Motor neuron (in vitro differentiated cells): ENCODE results near the gene PINK1. TPM values are rescaled to one million over a fixed set of nuclear protein-coding genes. Genes with fewer than 3 reads are reported as not detected.
"Not testable (repeated sequence)": the region's sequence is repeated elsewhere in the genome, so short reads cannot be mapped to it uniquely, and the experiment has no call there.

Source experiments
- ATAC-seq, 8 experiments: fragments of 200-7000 bp; cut with Tn5 transposase; replicated peaks in 6 of 8; 2 replicates each; pipeline ENCODE4 v1.8.0; 2021; ENCODE audit warnings: mild to moderate bottlenecking in 8 of 8, moderate library complexity in 8 of 8
- H3K27ac ChIP-seq, 2 donors: fragments of 250-450 bp; sonication (Bioruptor Pico); 2 replicates each; pipeline ENCODE4 v1.9.0; 2021; ENCODE audit warnings: antibody characterized with exemption in 2 of 2, mild to moderate bottlenecking in 2 of 2, moderate library complexity in 1 of 2
- H3K4me1 ChIP-seq, 2 donors: fragments of 250-450 bp; sonication (Bioruptor Pico); replicated peaks in 1 of 2; 2 replicates each; pipeline ENCODE4 v1.6.1; 2021; ENCODE audit warnings: antibody characterized with exemption in 2 of 2, mild to moderate bottlenecking in 2 of 2, moderate library complexity in 1 of 2
- H3K4me3 ChIP-seq, 5 donors: fragments of 250-450 bp; sonication (Bioruptor Pico); 2 replicates each; pipeline ENCODE4 v1.9.0; 2021; ENCODE audit warnings: antibody characterized with exemption in 5 of 5, mild to moderate bottlenecking in 5 of 5, moderate library complexity in 4 of 5
- WGBS, 10 experiments: fragments of 450-650 bp; shearing (Covaris generic); methylation state at CpG; one replicate each; pipeline ENCODE4 v1.0.0; 2022; 5-methylcytosine and 5-hydroxymethylcytosine counted together
- in situ Hi-C, 9 experiments: fragments of 400-800 bp; cut with MboI; loops; one replicate each; pipeline ENCODE4 v1.15.0; 2021; ENCODE audit warnings: low sequenced_read_pairs in 9 of 9, low pct_unique_long_range_greater_than_20kb in 2 of 9; ENCODE audit not compliant: unreplicated experiment in 9 of 9
- total RNA-seq, 8 experiments: library from RNA; unstranded; fragments of 300-600 nt; gene quantifications; 2 replicates each; pipeline versions ENCODE4 v1.2.3 to v1.2.4, GENCODE V29; 2022

PINK1 gene
- total RNA-seq, 8 experiments from 2014 or later, result 22.7 to 117 (median 51.4) TPM

DNA sequence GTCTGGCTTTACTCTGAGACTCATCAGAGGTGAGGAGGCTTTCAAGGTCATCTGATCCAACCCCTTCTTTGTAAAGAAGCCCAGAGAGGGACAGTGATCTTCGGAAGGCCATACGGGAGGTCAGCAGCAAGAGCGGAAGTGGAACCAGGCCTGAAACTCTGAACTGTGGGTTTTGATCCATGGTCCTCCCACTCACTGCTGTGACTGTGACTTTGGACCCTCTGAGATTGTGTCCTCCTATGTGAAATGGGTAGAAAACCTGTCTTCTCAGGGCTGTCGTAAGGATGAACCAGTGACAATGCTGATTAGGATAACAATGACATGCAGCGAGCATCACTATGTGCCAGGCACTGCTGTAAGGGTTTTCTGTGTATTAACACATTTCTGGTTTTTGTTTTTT lies 37.7 kb downstream of the PINK1 start:
- in situ Hi-C loops, result no loop called here
- H3K27ac ChIP-seq, result no peak overlapping the region
- H3K4me3 ChIP-seq, result no peak overlapping the region
- H3K4me1 ChIP-seq, result no peaks in the 10 kb centered on the region
- 60 to 98% (median 90%) methylated on average over 1 to 5 of the region's 5 CpGs; no CpG with 5 or more reads in 3 of the 10 experiments for WGBS, 10 experiments
- no peak for ATAC-seq

DNA sequence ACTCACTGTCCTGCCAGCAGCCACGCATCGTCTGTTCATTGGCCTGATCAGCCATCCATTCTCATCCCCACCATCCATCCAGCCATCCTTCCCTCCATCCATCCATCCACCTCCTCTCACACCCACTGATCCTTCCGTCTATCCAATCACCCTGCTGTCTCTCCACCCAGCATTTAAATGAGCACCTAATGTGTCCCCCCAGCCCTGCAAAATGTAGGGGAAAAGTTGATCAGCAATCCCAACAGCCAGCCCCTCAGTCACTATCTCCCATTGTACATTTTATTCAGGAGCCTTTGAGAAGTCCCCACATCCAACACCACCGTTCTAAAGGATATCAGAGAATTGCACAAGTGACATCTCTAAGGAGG lies 39.0 kb downstream of the PINK1 start:
- in situ Hi-C loops, result no loop called here
- H3K4me3 ChIP-seq, result no peak overlapping the region
- H3K27ac ChIP-seq, result no peak overlapping the region
- 0 to 100% (median 94%) methylated on average over 1 to 4 of the region's 4 CpGs; no CpG with 5 or more reads in 4 of the 10 experiments for WGBS, 10 experiments
- no peaks in the 10 kb centered on the region for H3K4me1 ChIP-seq
- ATAC-seq, result no peak

- H3K27ac ChIP-seq, in situ Hi-C loops, ATAC-seq, H3K4me3 ChIP-seq, H3K4me1 ChIP-seq: not testable (repeated sequence)
- WGBS, 10 experiments, result 21 to 100% (median 85%) methylated on average over 1 to 8 of the region's 11 CpGs; no CpG with 5 or more reads in 1 of the 10 experiments
These were observed 40.4 kb downstream of the PINK1 start for GRCh38 chr1:20673626-20674025.

GRCh38 chr1:20678599-20678998 lies 45.3 kb downstream of the PINK1 start:
- in situ Hi-C loops, result loop anchor here in 8 of 9 experiments (25.0 kb wide), 3 partner anchors 509 to 684 kb away; partner anchors contain the start of gene EIF4G3 (in 5 of the 8)

GRCh38 chr1:20680269-20680668 lies 47.0 kb downstream of the PINK1 start:
- ATAC-seq, result no peak
- Histone ChIP-seq H3K4me3 (no peak overlapping the region), H3K27ac (no peak overlapping the region), H3K4me1 (no peaks in the 10 kb centered on the region)
- in situ Hi-C loops, result loop anchor here in 8 of 9 experiments (25.0 kb wide), 3 partner anchors 507 to 682 kb away; partner anchors contain the start of gene EIF4G3 (in 5 of the 8)
- WGBS, 10 experiments, result 45 to 91% (median 75%) methylated on average over 1 to 5 of the region's 5 CpGs

More at GRCh38 chr1:20678599-20678998, 45.3 kb downstream of the PINK1 start:
- Histone ChIP-seq H3K4me3 (no peak overlapping the region), H3K4me1 (no peaks in the 10 kb centered on the region), H3K27ac (no peak overlapping the region)
- no peak for ATAC-seq
- WGBS, 10 experiments, result 20 to 92% (median 78%) methylated on average over 1 to 6 of the region's 6 CpGs; no CpG with 5 or more reads in 2 of the 10 experiments

DNA sequence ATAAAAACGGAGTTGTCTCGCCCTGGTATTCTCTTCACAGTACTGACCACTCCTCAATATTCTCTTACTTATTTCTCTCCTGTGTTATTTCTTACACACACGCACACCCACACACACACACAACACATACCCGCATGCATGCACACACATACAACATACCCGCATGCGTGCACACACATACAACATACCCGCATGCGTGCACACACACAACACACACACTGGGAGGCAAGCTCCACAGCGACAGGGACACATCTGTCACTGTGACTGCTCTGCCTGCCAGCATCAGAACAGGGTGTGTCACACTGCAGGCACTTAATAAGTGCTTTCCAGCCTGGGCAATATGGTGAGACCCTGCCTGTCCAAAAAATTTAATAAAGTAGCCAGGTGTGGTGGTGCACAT lies 48.7 kb downstream of the PINK1 start:
- no peaks in the 10 kb centered on the region for H3K4me1 ChIP-seq
- in situ Hi-C loops, result loop anchor here in 8 of 9 experiments (25.0 kb wide), 3 partner anchors 505 to 680 kb away; partner anchors contain the start of gene EIF4G3 (in 5 of the 8)
- H3K4me3 ChIP-seq, result no peak overlapping the region
- WGBS, 10 experiments, result 69 to 100% (median 93%) methylated on average over 2 to 9 of the region's 9 CpGs; no CpG with 5 or more reads in 2 of the 10 experiments
- no peak for ATAC-seq
- no peak overlapping the region for H3K27ac ChIP-seq

DNA sequence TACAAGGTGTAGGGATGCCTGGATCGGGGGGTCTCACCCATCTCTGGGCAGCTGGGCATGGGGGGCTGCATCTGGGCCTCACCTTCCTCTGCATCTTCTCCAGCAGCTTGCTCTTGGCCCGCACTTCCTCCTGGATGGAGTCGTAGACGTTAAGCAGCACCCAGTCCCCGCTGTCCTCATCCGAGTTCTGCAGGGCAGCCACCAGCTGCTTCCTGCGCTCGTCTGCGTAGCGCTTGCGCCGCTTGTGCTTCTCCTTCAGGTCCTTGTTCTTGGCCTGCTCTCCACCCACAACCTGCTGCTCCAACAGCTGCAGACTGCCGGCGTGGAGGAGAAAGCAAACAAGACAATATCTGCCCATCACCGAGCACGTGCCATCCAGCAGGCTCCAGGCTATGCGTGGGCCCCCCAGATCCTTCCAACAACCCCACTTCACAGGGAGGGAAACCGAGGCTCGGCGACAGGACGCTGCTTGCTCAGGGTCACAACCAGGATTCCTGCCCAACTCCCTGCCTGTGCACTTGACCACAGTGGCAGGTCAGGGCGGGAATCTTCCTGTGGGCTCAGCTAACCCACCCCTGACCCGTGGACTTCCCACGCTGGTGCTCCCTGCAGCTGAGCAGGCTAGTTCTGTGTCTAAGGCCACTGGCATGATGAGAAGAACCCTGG lies 49.4 kb downstream of the PINK1 start:
- Histone ChIP-seq H3K27ac (no peak overlapping the region), H3K4me1 (no peaks in the 10 kb centered on the region), H3K4me3 (no peak overlapping the region)
- ATAC-seq, result no peak
- in situ Hi-C loops, result loop anchor here in 8 of 9 experiments (25.0 kb wide), 3 partner anchors 505 to 680 kb away; partner anchors contain the start of gene EIF4G3 (in 5 of the 8)
- 60 to 96% (median 86%) methylated on average over 1 to 20 of the region's 24 CpGs; no CpG with 5 or more reads in 1 of the 10 experiments for WGBS, 10 experiments

DNA sequence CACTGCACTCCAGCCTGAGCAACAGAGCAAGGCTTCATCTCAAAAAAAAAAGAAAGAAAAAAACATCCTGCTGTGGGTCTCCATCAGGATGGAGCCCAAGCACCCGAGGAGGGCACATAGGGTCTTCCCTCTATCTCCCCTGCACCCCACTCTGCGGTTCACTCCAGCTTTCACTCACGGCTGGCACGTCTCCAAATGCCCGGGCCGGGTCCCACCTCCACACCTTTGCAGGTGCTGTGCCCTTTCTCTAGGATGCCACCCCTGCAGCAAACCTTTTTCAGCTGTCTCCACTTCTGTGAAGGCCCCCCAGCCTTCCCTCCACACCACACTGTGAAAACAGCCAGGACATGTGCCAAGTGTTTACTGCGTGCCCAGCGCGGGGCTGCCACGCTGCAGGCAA lies 50.4 kb downstream of the PINK1 start:
- Histone ChIP-seq H3K4me1 (no peaks in the 10 kb centered on the region), H3K4me3 (no peak overlapping the region), H3K27ac (no peak overlapping the region)
- ATAC-seq, result no peak
- in situ Hi-C loops, result loop anchor here in 8 of 9 experiments (25.0 kb wide), 3 partner anchors 504 to 679 kb away; partner anchors contain the start of gene EIF4G3 (in 5 of the 8)
- WGBS, 10 experiments, result 17 to 89% (median 70%) methylated on average over 1 to 9 of the region's 10 CpGs; no CpG with 5 or more reads in 6 of the 10 experiments

GRCh38 chr1:20684050-20684620 lies 50.9 kb downstream of the PINK1 start:
- no peaks in the 10 kb centered on the region for H3K4me1 ChIP-seq
- in situ Hi-C loops, result loop anchor here in 8 of 9 experiments (25.0 kb wide), 3 partner anchors 503 to 678 kb away; partner anchors contain the start of gene EIF4G3 (in 5 of the 8)
- no peak overlapping the region for H3K4me3 ChIP-seq
- no peak overlapping the region for H3K27ac ChIP-seq
- WGBS, 10 experiments, result 31 to 88% (median 76%) methylated on average over 1 to 8 of the region's 13 CpGs; no CpG with 5 or more reads in 4 of the 10 experiments
- peak in 2 of 8 experiments; percentile 13 to 19 for ATAC-seq

GRCh38 chr1:20684651-20685050 lies 51.4 kb downstream of the PINK1 start:
- in situ Hi-C loops, result loop anchor here in 8 of 9 experiments (25.0 kb wide), 3 partner anchors 503 to 678 kb away; partner anchors contain the start of gene EIF4G3 (in 5 of the 8)
- H3K4me1 ChIP-seq, result no peaks in the 10 kb centered on the region
- 90 to 100% (median 100%) methylated on average over 1 to 2 of the region's 14 CpGs; no CpG with 5 or more reads in 6 of the 10 experiments for WGBS, 10 experiments
- H3K4me3 ChIP-seq, result no peak overlapping the region
- no peak overlapping the region for H3K27ac ChIP-seq
- peak in 2 of 8 experiments; percentile 8 to 13 for ATAC-seq

GRCh38 chr1:20685099-20685662 lies 51.9 kb downstream of the PINK1 start:
- Histone ChIP-seq H3K4me1 (no peaks in the 10 kb centered on the region), H3K27ac (no peak overlapping the region), H3K4me3 (no peak overlapping the region)
- WGBS, 10 experiments, result 40 to 100% (median 91%) methylated on average over 1 to 12 of the region's 21 CpGs; no CpG with 5 or more reads in 5 of the 10 experiments
- in situ Hi-C loops, result loop anchor here in 8 of 9 experiments (25.0 kb wide), 3 partner anchors 502 to 677 kb away; partner anchors contain the start of gene EIF4G3 (in 5 of the 8)
- ATAC-seq, result no peak

DNA sequence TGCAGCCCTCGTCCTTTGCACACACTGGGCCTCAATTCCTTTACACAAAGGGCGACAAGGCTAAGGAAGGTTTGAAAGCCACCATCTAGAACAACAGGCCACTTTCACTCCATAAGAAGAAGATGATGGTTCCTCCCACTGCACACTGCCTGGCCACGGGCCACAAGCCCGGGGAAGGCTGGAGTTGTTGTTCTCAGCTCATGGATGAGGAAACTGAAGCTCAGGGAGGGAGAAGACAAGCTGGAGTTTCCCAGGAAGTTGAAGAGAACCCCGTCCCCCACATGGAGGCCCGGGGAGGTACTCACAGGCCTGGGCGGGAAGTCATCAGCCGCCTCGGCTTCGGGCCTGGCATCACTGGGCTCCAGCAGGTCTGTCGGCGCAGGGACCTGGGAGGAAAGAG lies 52.5 kb downstream of the PINK1 start:
- no peak overlapping the region for H3K4me3 ChIP-seq
- WGBS, 10 experiments, result 20 to 93% (median 89%) methylated on average over 1 to 10 of the region's 12 CpGs; no CpG with 5 or more reads in 4 of the 10 experiments
- ATAC-seq, result no peak
- no peaks in the 10 kb centered on the region for H3K4me1 ChIP-seq
- H3K27ac ChIP-seq, result no peak overlapping the region
- in situ Hi-C loops, result loop anchor here in 8 of 9 experiments (25.0 kb wide), 3 partner anchors 502 to 677 kb away; partner anchors contain the start of gene EIF4G3 (in 5 of the 8)
